ENCODE results near the gene NLGN4X. TPM values are rescaled to one million over a fixed set of nuclear protein-coding genes. Genes with fewer than 3 reads are reported as not detected.

NLGN4X gene
- polyA plus RNA-seq, 1 donor = 2.5 TPM

DNA sequence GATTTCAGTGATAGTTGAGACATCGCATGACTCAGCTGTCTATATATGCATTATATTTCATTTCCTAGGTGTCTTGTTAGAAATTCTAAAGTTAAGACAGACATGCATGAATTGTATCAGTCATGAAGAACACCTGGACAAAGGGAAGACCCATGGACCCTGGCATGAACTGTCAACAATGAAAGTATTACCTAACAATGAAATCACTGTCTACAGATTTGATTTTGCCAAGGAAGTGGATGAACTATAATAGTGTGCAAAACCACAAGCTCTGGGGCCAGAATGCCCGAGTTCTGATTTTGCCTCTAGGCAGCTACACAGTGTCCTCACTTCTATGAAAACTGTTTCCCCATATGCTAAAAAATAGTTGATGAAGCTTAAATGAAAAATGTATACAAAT, 386.1 kb downstream of the NLGN4X start:
- no peak for DNase-seq

Data from hindlimb muscle (tissue), 1 donor.